Sigmoid colon (tissue), 7 donors: ENCODE results near the gene NUDT6. TPM values are rescaled to one million over a fixed set of nuclear protein-coding genes. Genes with fewer than 3 reads are reported as not detected.

Source experiments
- DNase-seq: peaks from one replicate; pipeline ENCODE4 v3.0.0-alpha.2; 2019
- H3K27ac ChIP-seq, 4 donors: fragments of 200-600 bp; sonication (generic); one replicate each; pipeline ENCODE4 v1.5.1; 2016 to 2019; ENCODE audit warnings: mild to moderate bottlenecking in 1 of 4
- H3K27me3 ChIP-seq, 3 donors: fragments of 200-600 bp; sonication (generic); one replicate each; pipeline ENCODE4 v1.5.1; 2019; ENCODE audit warnings: mild to moderate bottlenecking in 1 of 3
- H3K36me3 ChIP-seq, 4 donors: fragments of 200-600 bp; sonication (generic); one replicate each; pipeline ENCODE4 v1.5.1; 2016 to 2019
- H3K4me1 ChIP-seq, 4 donors: fragments of 200-600 bp; sonication (generic); one replicate each; pipeline ENCODE4 v1.5.1; 2017 to 2019
- H3K4me3 ChIP-seq, 4 donors: fragments of 200-600 bp; sonication (generic); one replicate each; pipeline ENCODE4 v1.5.1; 2017 to 2019; ENCODE audit warnings: mild to moderate bottlenecking in 2 of 4, moderate library complexity in 1 of 4
- H3K9me3 ChIP-seq, 4 donors: fragments of 200-600 bp in 3 of 4; sonication (generic) in 3 of 4; one replicate each; pipeline versions ENCODE4 v1.5.1 to v1.6.1; 2013 to 2019
- CTCF ChIP-seq, 4 experiments: fragments of 450-650 bp in 3 of 4; fragments of 200-600 bp in 1 of 4; IDR thresholded peaks; one replicate each; pipeline ENCODE4 v1.5.1; 2016 to 2019; ENCODE audit warnings: antibody characterized with exemption in 4 of 4, mild to moderate bottlenecking in 3 of 4, moderate library complexity in 2 of 4
- EP300 ChIP-seq, 4 donors: sonication (generic); formaldehyde crosslinking; IDR thresholded peaks; one replicate each; pipeline ENCODE4 v1.6.1; 2017; ENCODE audit warnings: antibody characterized with exemption in 4 of 4
- POLR2A ChIP-seq, 2 donors: fragments of 450-650 bp; IDR thresholded peaks; one replicate each; pipeline ENCODE4 v1.6.1; 2016; ENCODE audit warnings: antibody characterized with exemption in 2 of 2, mild to moderate bottlenecking in 2 of 2, moderate library complexity in 2 of 2
- POLR2AphosphoS5 ChIP-seq, 4 donors: sonication (generic); formaldehyde crosslinking; IDR thresholded peaks; one replicate each; pipeline ENCODE4 v1.6.1; 2017; ENCODE audit warnings: antibody characterized with exemption in 4 of 4
- WGBS, 2 donors: extraction: QIAGEN DNeasy Blood & Tissue Kit; methylation state at CpG; one replicate each; pipeline ENCODE4 v1.1.7; 2013; 5-methylcytosine and 5-hydroxymethylcytosine counted together
- intact Hi-C: fragments of 100-400 bp; cut with DNase I; formaldehyde crosslinking; loops from one replicate; pipeline ENCODE4 v1.15.1; 2023
- polyA plus RNA-seq, 3 donors: library from polyadenylated mRNA; stranded (reverse); fragments of 200-250 nt; gene quantifications; one replicate each; pipeline ENCODE4 v1.2.3, GENCODE V29; 2013
- total RNA-seq, 4 donors: library from RNA; depleted of rRNA; stranded (reverse); fragments of >200 nt; gene quantifications; one replicate each; pipeline ENCODE4 v1.1.0, GENCODE V29; 2016
- donor health status: healthy with polysubstance abuse.
- donor health status: Bipolar disorder and iron deficiency.
- donor health status: healthy.

NUDT6 gene
- total and polyA plus RNA-seq, 7 donors: 5.0 to 10.4 (median 8.2) TPM

- DNase-seq: no peak
These were observed 40.8 kb upstream of the NUDT6 start for GRCh38 chr4:122963216-122963615.

GRCh38 chr4:122960611-122961000 is 38.2 kb upstream of the NUDT6 start:
- Histone ChIP-seq H3K4me3 (no peak overlapping the region), H3K27ac (peak overlapping the region; percentile 9 to 68 (median 26)), H3K9me3 (no peaks in the 10 kb centered on the region), H3K4me1 (peaks cover 0 to 58% (median 54%) of the 10 kb centered on the region in 4 donors), H3K36me3 (no peaks in the 10 kb centered on the region), H3K27me3 (no peaks in the 10 kb centered on the region)
- 44 to 52% methylated on average over 2 of the region's 2 CpGs for WGBS, 2 donors
- TF ChIP-seq CTCF (IDR thresholded peaks at IDR 0.05) (no peak), POLR2AphosphoS5 (IDR thresholded peaks at IDR 0.05) (no peak), POLR2A (IDR thresholded peaks at IDR 0.05) (no peak), EP300 (IDR thresholded peaks at IDR 0.05) (no peak)
- no peak for DNase-seq
- intact Hi-C loops: no loop called here

More at GRCh38 chr4:122963216-122963615, 40.8 kb upstream of the NUDT6 start:
- intact Hi-C loops: no loop called here
- H3K36me3 ChIP-seq: no peaks in the 10 kb centered on the region
- peaks cover 0 to 42% (median 38%) of the 10 kb centered on the region in 4 donors for H3K4me1 ChIP-seq
- no peak overlapping the region for H3K4me3 ChIP-seq
- TF ChIP-seq CTCF (IDR thresholded peaks at IDR 0.05) (no peak), EP300 (IDR thresholded peaks at IDR 0.05) (no peak), POLR2AphosphoS5 (IDR thresholded peaks at IDR 0.05) (no peak), POLR2A (IDR thresholded peaks at IDR 0.05) (no peak)
- no peaks in the 10 kb centered on the region for H3K9me3 ChIP-seq
- H3K27ac ChIP-seq: peak overlapping the region in 1 of 4 donors; percentile 68
- no peaks in the 10 kb centered on the region for H3K27me3 ChIP-seq

GRCh38 chr4:122959981-122960610 is 37.7 kb upstream of the NUDT6 start:
- TF ChIP-seq POLR2AphosphoS5 (IDR thresholded peaks at IDR 0.05): no peak
- TF ChIP-seq POLR2A (IDR thresholded peaks at IDR 0.05): no peak
- no peak for TF ChIP-seq EP300 (IDR thresholded peaks at IDR 0.05)
- intact Hi-C loops: no loop called here
- 78 to 87% methylated on average over 3 of the region's 3 CpGs for WGBS, 2 donors
- Histone ChIP-seq H3K27me3 (no peaks in the 10 kb centered on the region), H3K4me1 (peaks cover 0 to 58% (median 54%) of the 10 kb centered on the region in 4 donors), H3K9me3 (no peaks in the 10 kb centered on the region), H3K27ac (peak overlapping the region; percentile 9 to 68 (median 26)), H3K4me3 (no peak overlapping the region), H3K36me3 (no peaks in the 10 kb centered on the region)
- no peak for DNase-seq

- no peak for DNase-seq
- Histone ChIP-seq H3K27me3 (no peaks in the 10 kb centered on the region), H3K27ac (peak overlapping the region in 3 of 4 donors; percentile 0 to 68 (median 36)), H3K9me3 (no peaks in the 10 kb centered on the region), H3K4me3 (no peak overlapping the region), H3K36me3 (no peaks in the 10 kb centered on the region), H3K4me1 (peaks cover 0 to 58% (median 54%) of the 10 kb centered on the region in 4 donors)
- no peak for TF ChIP-seq EP300 (IDR thresholded peaks at IDR 0.05)
- TF ChIP-seq CTCF (IDR thresholded peaks at IDR 0.05): no peak
- TF ChIP-seq POLR2AphosphoS5 (IDR thresholded peaks at IDR 0.05): no peak
- no peak for TF ChIP-seq POLR2A (IDR thresholded peaks at IDR 0.05)
- 83 to 87% methylated on average over 3 of the region's 3 CpGs for WGBS, 2 donors
- intact Hi-C loops: no loop called here
These were observed 37.0 kb upstream of the NUDT6 start for GRCh38 chr4:122959441-122959840.

- H3K27me3 ChIP-seq: no peaks in the 10 kb centered on the region
- no peaks in the 10 kb centered on the region for H3K9me3 ChIP-seq
- peak overlapping the region in 1 of 4 donors; percentile 15 for H3K27ac ChIP-seq
- peaks cover 0 to 57% (median 54%) of the 10 kb centered on the region in 4 donors for H3K4me1 ChIP-seq
- WGBS, 2 donors: 87 to 94% methylated on average over 2 of the region's 2 CpGs
- no peak overlapping the region for H3K4me3 ChIP-seq
- no peak for DNase-seq
- no peak for TF ChIP-seq POLR2AphosphoS5 (IDR thresholded peaks at IDR 0.05)
- TF ChIP-seq EP300 (IDR thresholded peaks at IDR 0.05): no peak
- TF ChIP-seq CTCF (IDR thresholded peaks at IDR 0.05): no peak
- TF ChIP-seq POLR2A (IDR thresholded peaks at IDR 0.05): no peak
- H3K36me3 ChIP-seq: no peaks in the 10 kb centered on the region
- intact Hi-C loops: no loop called here
These were observed 36.1 kb upstream of the NUDT6 start for GRCh38 chr4:122958505-122958904.
